Activated T-helper 2 cell treated with anti-CD3 and anti-CD28 coated beads, Interferon-gamma antibody, Interleukin-2, Interleukin-4, amounts not matched to agents 10 μg/mL and 5 μg/mL and 100 μg/mL, durations not matched to agents 14 hours and 24 hours and 36 hours (primary cell): Measurements from ENCODE around the gene FARP2. TPM values are rescaled to one million over a fixed set of nuclear protein-coding genes. Genes with fewer than 3 reads are reported as not detected.

Experiments
- DNase-seq: peaks from one replicate; pipeline ENCODE4 v3.0.0; 2021; ENCODE audit warnings: low spot score
- H3K27ac Mint-ChIP-seq: one replicate; pipeline ENCODE4 v1.8.0; 2021; ENCODE audit warnings: mixed read lengths
- H3K27me3 Mint-ChIP-seq: one replicate; pipeline ENCODE4 v1.8.0; 2021; ENCODE audit warnings: low read depth, mixed read lengths
- H3K36me3 Mint-ChIP-seq: one replicate; pipeline ENCODE4 v1.8.0; 2021; ENCODE audit warnings: low read depth, mixed read lengths
- H3K4me1 Mint-ChIP-seq: one replicate; pipeline ENCODE4 v1.8.0; 2021; ENCODE audit warnings: low read depth, mixed read lengths
- H3K4me3 Mint-ChIP-seq: one replicate; pipeline ENCODE4 v1.8.0; 2021; ENCODE audit warnings: low read depth, mild to moderate bottlenecking, moderate library complexity, mixed read lengths
- H3K9me3 Mint-ChIP-seq: one replicate; pipeline ENCODE4 v1.8.0; 2021; ENCODE audit warnings: mixed read lengths
- intact Hi-C: fragments of 100-400 bp; cut with micrococcal nuclease; formaldehyde crosslinking; loops from one replicate; pipeline ENCODE4 v1.15.1; 2023
- total RNA-seq: library from RNA; stranded (reverse); gene quantifications from 2 replicates; pipeline ENCODE4 v1.2.3, GENCODE V29; 2022

FARP2 gene
- total RNA-seq, 1 donor from 2014 or later, result 38.1 TPM

- Mint-ChIP-seq H3K9me3 (no peaks in the 10 kb centered on the region), H3K36me3 (peaks cover 20% of the 10 kb centered on the region), H3K27ac (no peak overlapping the region), H3K4me1 (no peaks in the 10 kb centered on the region), H3K27me3 (no peaks in the 10 kb centered on the region), H3K4me3 (no peak overlapping the region)
- intact Hi-C loops, result no loop called here
- no peak for DNase-seq
Observed at GRCh38 chr2:241496003-241496707, 140.1 kb downstream of the FARP2 start.

GRCh38 chr2:241496904-241497877 is 141.1 kb downstream of the FARP2 start:
- no peak overlapping the region for H3K4me3 Mint-ChIP-seq
- peaks cover 20% of the 10 kb centered on the region for H3K36me3 Mint-ChIP-seq
- no peaks in the 10 kb centered on the region for H3K9me3 Mint-ChIP-seq
- no peak for DNase-seq
- H3K27me3 Mint-ChIP-seq, result no peaks in the 10 kb centered on the region
- intact Hi-C loops, result no loop called here
- no peaks in the 10 kb centered on the region for H3K4me1 Mint-ChIP-seq
- H3K27ac Mint-ChIP-seq, result no peak overlapping the region

- Mint-ChIP-seq H3K4me3 (no peak overlapping the region), H3K4me1 (no peaks in the 10 kb centered on the region), H3K27me3 (no peaks in the 10 kb centered on the region), H3K9me3 (no peaks in the 10 kb centered on the region), H3K36me3 (peaks cover 20% of the 10 kb centered on the region), H3K27ac (no peak overlapping the region)
- intact Hi-C loops, result no loop called here
- DNase-seq, result no peak
Observed at GRCh38 chr2:241498115-241499070, 142.3 kb downstream of the FARP2 start.

DNA sequence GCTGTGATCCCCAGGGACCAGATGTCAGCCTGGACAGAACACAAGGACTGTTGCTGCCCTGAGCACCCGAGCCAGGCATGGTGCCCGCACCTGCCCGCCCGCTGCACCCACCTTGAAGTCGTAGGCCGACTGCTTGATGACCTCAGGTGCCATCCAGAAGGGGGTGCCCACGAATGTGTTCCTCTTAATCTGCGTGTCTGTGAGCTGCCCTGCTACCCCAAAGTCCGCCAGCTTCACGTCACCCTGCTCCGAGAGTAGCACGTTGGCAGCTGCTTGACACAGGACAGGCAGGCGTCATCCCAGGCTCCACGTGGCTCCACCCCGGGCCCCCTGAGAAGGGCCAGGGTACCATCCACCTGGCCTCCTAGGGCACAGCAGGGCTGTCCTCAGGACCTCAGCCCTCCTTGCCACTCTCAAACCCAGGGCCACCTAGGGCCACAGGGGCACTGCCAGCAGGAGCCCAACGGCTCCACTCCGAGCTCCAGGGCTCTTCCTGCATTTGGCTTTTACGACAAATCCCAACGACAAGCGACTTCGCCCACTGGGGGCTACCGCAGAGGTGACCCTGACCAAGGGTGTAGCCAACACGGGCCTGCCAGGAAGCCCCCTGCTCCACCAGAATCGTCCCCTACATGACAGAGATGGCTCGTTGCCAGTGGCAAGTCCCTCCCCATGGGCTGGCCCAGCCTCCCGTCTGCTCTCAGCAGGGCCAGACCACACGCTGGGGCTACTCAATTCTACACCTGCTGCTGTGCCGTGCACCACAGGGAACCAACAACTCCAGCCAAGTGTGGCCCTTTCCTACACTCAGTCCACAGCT is 143.3 kb downstream of the FARP2 start:
- Mint-ChIP-seq H3K36me3 (peaks cover 20% of the 10 kb centered on the region), H3K9me3 (no peaks in the 10 kb centered on the region), H3K4me1 (no peaks in the 10 kb centered on the region), H3K27me3 (no peaks in the 10 kb centered on the region), H3K4me3 (no peak overlapping the region), H3K27ac (no peak overlapping the region)
- intact Hi-C loops, result no loop called here
- no peak for DNase-seq

DNA sequence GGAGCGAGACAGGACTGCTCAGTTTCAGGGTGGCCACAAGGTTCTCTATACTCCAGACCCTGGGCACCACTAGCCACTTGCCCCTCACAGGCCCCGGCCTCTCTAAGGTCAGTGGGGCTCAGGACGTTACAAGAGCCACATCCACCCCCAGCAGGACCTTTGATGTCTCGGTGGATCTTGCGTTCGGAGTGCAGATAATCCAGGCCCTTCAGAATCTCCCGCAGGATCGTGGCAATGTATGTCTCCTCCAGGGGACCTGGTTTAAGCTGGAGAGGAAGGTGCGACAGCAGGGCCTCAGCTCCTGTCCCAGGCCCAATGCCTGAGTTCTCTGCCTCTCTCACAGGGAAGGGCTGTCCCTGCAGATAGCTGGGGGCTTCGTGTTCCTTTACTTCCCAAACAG is 143.9 kb downstream of the FARP2 start:
- intact Hi-C loops, result no loop called here
- no peaks in the 10 kb centered on the region for H3K9me3 Mint-ChIP-seq
- DNase-seq, result no peak
- H3K36me3 Mint-ChIP-seq, result peaks cover 18% of the 10 kb centered on the region
- H3K4me3 Mint-ChIP-seq, result no peak overlapping the region
- H3K4me1 Mint-ChIP-seq, result no peaks in the 10 kb centered on the region
- no peaks in the 10 kb centered on the region for H3K27me3 Mint-ChIP-seq
- no peak overlapping the region for H3K27ac Mint-ChIP-seq

GRCh38 chr2:241500431-241500975 is 144.4 kb downstream of the FARP2 start:
- no peaks in the 10 kb centered on the region for H3K9me3 Mint-ChIP-seq
- no peak overlapping the region for H3K27ac Mint-ChIP-seq
- peaks cover 14% of the 10 kb centered on the region for H3K36me3 Mint-ChIP-seq
- H3K4me3 Mint-ChIP-seq, result no peak overlapping the region
- peaks cover 3% of the 10 kb centered on the region for H3K4me1 Mint-ChIP-seq
- H3K27me3 Mint-ChIP-seq, result no peaks in the 10 kb centered on the region
- no peak for DNase-seq
- intact Hi-C loops, result no loop called here

- no peak for DNase-seq
- H3K4me3 Mint-ChIP-seq, result no peak overlapping the region
- H3K27ac Mint-ChIP-seq, result no peak overlapping the region
- no peaks in the 10 kb centered on the region for H3K27me3 Mint-ChIP-seq
- peaks cover 3% of the 10 kb centered on the region for H3K4me1 Mint-ChIP-seq
- peaks cover 14% of the 10 kb centered on the region for H3K36me3 Mint-ChIP-seq
- intact Hi-C loops, result no loop called here
- H3K9me3 Mint-ChIP-seq, result no peaks in the 10 kb centered on the region
Observed at GRCh38 chr2:241501099-241501541, 145.0 kb downstream of the FARP2 start.

- intact Hi-C loops, result no loop called here
- DNase-seq, result no peak
- Mint-ChIP-seq H3K27ac (no peak overlapping the region), H3K27me3 (no peaks in the 10 kb centered on the region), H3K4me3 (no peak overlapping the region), H3K36me3 (peaks cover 12% of the 10 kb centered on the region), H3K4me1 (peaks cover 3% of the 10 kb centered on the region), H3K9me3 (no peaks in the 10 kb centered on the region)
Observed at GRCh38 chr2:241501551-241501950, 145.5 kb downstream of the FARP2 start.

DNA sequence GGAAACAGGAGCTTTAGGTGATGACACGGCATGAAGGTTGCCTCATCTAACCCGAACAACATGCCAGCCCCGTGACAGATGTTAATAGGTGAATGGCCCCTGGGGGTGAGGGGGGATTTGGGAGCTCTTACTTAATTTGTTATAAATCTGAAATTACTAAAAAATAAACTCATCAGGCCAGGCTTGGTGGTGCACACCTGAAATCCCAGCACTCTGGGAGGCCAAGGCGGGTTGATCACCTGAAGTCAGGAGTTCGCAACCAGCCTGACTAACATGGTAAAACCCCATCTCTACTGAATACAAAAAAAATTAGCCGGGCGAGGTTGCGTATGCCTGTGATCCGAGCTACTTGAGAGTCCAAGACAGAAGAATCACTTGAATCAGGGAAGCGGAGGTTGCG is 146.2 kb downstream of the FARP2 start:
- DNase-seq, result no peak
- Mint-ChIP-seq H3K36me3 (peaks cover 12% of the 10 kb centered on the region), H3K27me3 (no peaks in the 10 kb centered on the region), H3K4me1 (peaks cover 9% of the 10 kb centered on the region), H3K9me3 (no peaks in the 10 kb centered on the region), H3K4me3 (no peak overlapping the region), H3K27ac (no peak overlapping the region)
- intact Hi-C loops, result no loop called here

- Mint-ChIP-seq H3K4me3 (no peak overlapping the region), H3K36me3 (peaks cover 10% of the 10 kb centered on the region), H3K4me1 (peaks cover 10% of the 10 kb centered on the region), H3K27me3 (no peaks in the 10 kb centered on the region), H3K27ac (no peak overlapping the region), H3K9me3 (no peaks in the 10 kb centered on the region)
- no peak for DNase-seq
- intact Hi-C loops, result no loop called here
Observed at GRCh38 chr2:241503776-241504392, 147.8 kb downstream of the FARP2 start.

- no peak overlapping the region for H3K27ac Mint-ChIP-seq
- H3K27me3 Mint-ChIP-seq, result no peaks in the 10 kb centered on the region
- DNase-seq, result no peak
- intact Hi-C loops, result loop anchor here (5.0 kb wide), 1 partner anchor 132 kb away; the partner anchor contains the start of genes ATG4B and THAP4
- peaks cover 17% of the 10 kb centered on the region for H3K4me1 Mint-ChIP-seq
- H3K9me3 Mint-ChIP-seq, result no peaks in the 10 kb centered on the region
- H3K36me3 Mint-ChIP-seq, result peaks cover 5% of the 10 kb centered on the region
- no peak overlapping the region for H3K4me3 Mint-ChIP-seq
Observed at GRCh38 chr2:241505086-241505780, 149.1 kb downstream of the FARP2 start.
